ENCODE measurements around the gene FLRT3. TPM values are rescaled to one million over a fixed set of nuclear protein-coding genes. Genes with fewer than 3 reads are reported as not detected.

Gene FLRT3
- total and polyA plus RNA-seq, 11 donors: 0.04 to 6.9 (median 0.11) TPM; not detected in 1

- Histone ChIP-seq H3K9me3 (peaks cover 0 to 3% (median 0%) of the 10 kb centered on the region in 12 donors), H3K27me3 (no peaks in the 10 kb centered on the region), H3K4me1 (no peaks in the 10 kb centered on the region), H3K27ac (no peak overlapping the region), H3K36me3 (no peaks in the 10 kb centered on the region), H3K4me3 (no peak overlapping the region)
- TF ChIP-seq CTCF (IDR thresholded peaks at IDR 0.05) (no peak), POLR2A (IDR thresholded peaks at IDR 0.05) (no peak)
- ATAC-seq: no peak
- intact Hi-C loops (cut with DNase I): no loop called here
- WGBS, 4 donors: 25 to 34% (median 30%) methylated on average over 2 of the region's 2 CpGs
- no peak for DNase-seq
These were observed 42.2 kb downstream of the FLRT3 start for GRCh38 chr20:14295238-14295637.

GRCh38 chr20:14291502-14291901 is 45.9 kb downstream of the FLRT3 start:
- WGBS, 4 donors: 84 to 96% (median 89%) methylated on average over 1 of the region's 1 CpG
- Histone ChIP-seq H3K4me3 (no peak overlapping the region), H3K4me1 (no peaks in the 10 kb centered on the region), H3K9me3 (no peaks in the 10 kb centered on the region), H3K27me3 (no peaks in the 10 kb centered on the region), H3K27ac (no peak overlapping the region), H3K36me3 (no peaks in the 10 kb centered on the region)
- intact Hi-C loops (cut with DNase I): no loop called here
- TF ChIP-seq CTCF (IDR thresholded peaks at IDR 0.05) (no peak), POLR2A (IDR thresholded peaks at IDR 0.05) (no peak)
- no peak for DNase-seq
- no peak for ATAC-seq

GRCh38 chr20:14288341-14289330 is 48.8 kb downstream of the FLRT3 start:
- WGBS, 4 donors: 76 to 86% (median 79%) methylated on average over 3 of the region's 3 CpGs
- DNase-seq: no peak
- ATAC-seq: no peak

More at GRCh38 chr20:14288341-14289330, 48.8 kb downstream of the FLRT3 start:
- Histone ChIP-seq H3K4me1 (no peaks in the 10 kb centered on the region), H3K4me3 (no peak overlapping the region), H3K36me3 (no peaks in the 10 kb centered on the region), H3K27me3 (no peaks in the 10 kb centered on the region), H3K27ac (no peak overlapping the region), H3K9me3 (no peaks in the 10 kb centered on the region)
- intact Hi-C loops (cut with DNase I): no loop called here
- TF ChIP-seq CTCF (IDR thresholded peaks at IDR 0.05) (no peak), POLR2A (IDR thresholded peaks at IDR 0.05) (no peak)
